H4 (cell line): ENCODE data around the gene PRR9. TPM values are rescaled to one million over a fixed set of nuclear protein-coding genes. Genes with fewer than 3 reads are reported as not detected.

Experiments used
- DNase-seq: peaks from one replicate; pipeline ENCODE4 v3.0.0-alpha.2; 2015; ENCODE audit warnings: low spot score
- total RNA-seq: library from RNA; depleted of rRNA; stranded (reverse); fragments of >200 nt; shearing (Covaris generic); gene quantifications from 2 replicates; pipeline ENCODE4 v1.2.3, GENCODE V29; 2014; rRNA removed

The PRR9 gene
- total RNA-seq, 1 experiment from 2014 or later, result not detected

GRCh38 chr1:153262462-153263157 is 45.2 kb downstream of the PRR9 start:
- no peak for DNase-seq

GRCh38 chr1:153265457-153265856 is 48.1 kb downstream of the PRR9 start:
- no peak for DNase-seq

Other genes with a start within 250 kb of the PRR9 start
- gene SPRR4, start 246.9 kb upstream of the PRR9 start, total RNA-seq, result not detected in 2 replicates
- not detected in 2 replicates for gene SPRR1A, start 233.5 kb upstream of the PRR9 start, total RNA-seq
- gene SPRR3, start 215.8 kb upstream of the PRR9 start, total RNA-seq, result not detected in 2 replicates
- gene SPRR1B, start 186.4 kb upstream of the PRR9 start, total RNA-seq, result not detected in 2 replicates
- not detected in 2 replicates for gene SPRR2D, start 176.5 kb upstream of the PRR9 start, total RNA-seq
- gene SPRR2A, start 160.1 kb upstream of the PRR9 start, total RNA-seq, result not detected in 2 replicates
- gene SPRR2B, start 146.0 kb upstream of the PRR9 start, total RNA-seq, result not detected in 2 replicates
- gene SPRR2E, start 123.1 kb upstream of the PRR9 start, total RNA-seq, result not detected in 2 replicates
- gene SPRR2F, start 104.1 kb upstream of the PRR9 start, total RNA-seq, result not detected in 2 replicates
- not detected in 2 replicates for gene SPRR2G, start 66.7 kb upstream of the PRR9 start, total RNA-seq
- not detected in 2 replicates for gene LELP1, start 14.2 kb upstream of the PRR9 start, total RNA-seq
- gene LORICRIN, start 42.1 kb downstream of the PRR9 start, total RNA-seq, result not detected in 2 replicates
- not detected in 2 replicates for gene PGLYRP3, start 95.4 kb downstream of the PRR9 start, total RNA-seq
- not detected in 2 replicates for gene PGLYRP4, start 131.3 kb downstream of the PRR9 start, total RNA-seq
- gene S100A9, start 140.3 kb downstream of the PRR9 start, total RNA-seq, result 0.74 TPM in 1 of 2 replicates, not detected in the other
- not detected in 2 replicates for gene S100A12, start 158.0 kb downstream of the PRR9 start, total RNA-seq
- not detected in 2 replicates for gene S100A8, start 173.5 kb downstream of the PRR9 start, total RNA-seq
- not detected in 2 replicates for gene S100A7A, start 198.9 kb downstream of the PRR9 start, total RNA-seq
- gene S100A7, start 243.1 kb downstream of the PRR9 start, total RNA-seq, result not detected in 2 replicates